ENCODE measurements around the gene KIDINS220. TPM values are rescaled to one million over a fixed set of nuclear protein-coding genes. Genes with fewer than 3 reads are reported as not detected.

KIDINS220 gene
- total and polyA plus RNA-seq, 9 donors = 33.8 to 96.9 (median 66.7) TPM

GRCh38 chr2:8847400-8847799 is 10.0 kb upstream of the KIDINS220 start:
- DNase-seq = no peak
- H3K9me3 ChIP-seq = no peaks in the 10 kb centered on the region
- WGBS, 3 donors = 77 to 78% (median 77%) methylated on average over 6 of the region's 6 CpGs
- no peak overlapping the region for H3K27ac ChIP-seq
- intact Hi-C loops (cut with DNase I) = loop anchor here in 1 of 4 donors (1.0 kb wide), 1 partner anchor 20 kb away; no protein-coding TSS in a partner anchor
- no peaks in the 10 kb centered on the region for H3K4me1 ChIP-seq (ENCODE audit: insufficient read depth)
- H3K4me3 ChIP-seq = no peak overlapping the region
- TF ChIP-seq CTCF (IDR thresholded peaks at IDR 0.05) (no peak), POLR2A (IDR thresholded peaks at IDR 0.05) (no peak), EP300 (IDR thresholded peaks at IDR 0.05) (no peak)
- no peaks in the 10 kb centered on the region for H3K27me3 ChIP-seq
- H3K36me3 ChIP-seq = no peaks in the 10 kb centered on the region

- WGBS, 3 donors = 84 to 97% (median 96%) methylated on average over 4 of the region's 4 CpGs
- no peak for TF ChIP-seq EP300 (IDR thresholded peaks at IDR 0.05)
- no peak for TF ChIP-seq CTCF (IDR thresholded peaks at IDR 0.05)
- TF ChIP-seq POLR2A (IDR thresholded peaks at IDR 0.05) = no peak
- intact Hi-C loops (cut with DNase I) = no loop called here
- Histone ChIP-seq H3K4me3 (no peak overlapping the region), H3K27ac (no peak overlapping the region), H3K9me3 (no peaks in the 10 kb centered on the region), H3K36me3 (no peaks in the 10 kb centered on the region), H3K27me3 (no peaks in the 10 kb centered on the region), H3K4me1 (ENCODE audit: insufficient read depth) (peaks cover 5% of the 10 kb centered on the region)
- DNase-seq = no peak
These were observed 4.5 kb upstream of the KIDINS220 start for GRCh38 chr2:8841932-8842331.

GRCh38 chr2:8840475-8841091 is 3.2 kb upstream of the KIDINS220 start:
- H3K9me3 ChIP-seq = no peaks in the 10 kb centered on the region
- no peak overlapping the region for H3K4me3 ChIP-seq
- no peaks in the 10 kb centered on the region for H3K36me3 ChIP-seq
- intact Hi-C loops (cut with DNase I) = no loop called here
- no peak for DNase-seq
- no peaks in the 10 kb centered on the region for H3K27me3 ChIP-seq
- no peak for TF ChIP-seq POLR2A (IDR thresholded peaks at IDR 0.05)
- TF ChIP-seq EP300 (IDR thresholded peaks at IDR 0.05) = no peak
- no peak for TF ChIP-seq CTCF (IDR thresholded peaks at IDR 0.05)
- H3K4me1 ChIP-seq (ENCODE audit: insufficient read depth) = peaks cover 5% of the 10 kb centered on the region
- 56 to 63% (median 61%) methylated on average over 11 to 12 of the region's 12 CpGs for WGBS, 3 donors
- no peak overlapping the region for H3K27ac ChIP-seq

GRCh38 chr2:8839189-8839965 is 2.0 kb upstream of the KIDINS220 start:
- Histone ChIP-seq H3K4me3 (no peak overlapping the region), H3K36me3 (no peaks in the 10 kb centered on the region), H3K27me3 (no peaks in the 10 kb centered on the region), H3K27ac (no peak overlapping the region), H3K9me3 (no peaks in the 10 kb centered on the region), H3K4me1 (ENCODE audit: insufficient read depth) (peaks cover 14% of the 10 kb centered on the region)
- WGBS, 3 donors = 69 to 73% (median 71%) methylated on average over 5 of the region's 5 CpGs
- TF ChIP-seq CTCF (IDR thresholded peaks at IDR 0.05) (no peak), POLR2A (IDR thresholded peaks at IDR 0.05) (no peak), EP300 (IDR thresholded peaks at IDR 0.05) (no peak)
- no peak for DNase-seq
- intact Hi-C loops (cut with DNase I) = no loop called here

Data from ovary (tissue), 9 donors.